ENCODE data around the gene QPRT.
"Not testable (repeated sequence)": the region's sequence is repeated elsewhere in the genome, so short reads cannot be mapped to it uniquely, and the experiment has no call there.

The QPRT gene

DNA sequence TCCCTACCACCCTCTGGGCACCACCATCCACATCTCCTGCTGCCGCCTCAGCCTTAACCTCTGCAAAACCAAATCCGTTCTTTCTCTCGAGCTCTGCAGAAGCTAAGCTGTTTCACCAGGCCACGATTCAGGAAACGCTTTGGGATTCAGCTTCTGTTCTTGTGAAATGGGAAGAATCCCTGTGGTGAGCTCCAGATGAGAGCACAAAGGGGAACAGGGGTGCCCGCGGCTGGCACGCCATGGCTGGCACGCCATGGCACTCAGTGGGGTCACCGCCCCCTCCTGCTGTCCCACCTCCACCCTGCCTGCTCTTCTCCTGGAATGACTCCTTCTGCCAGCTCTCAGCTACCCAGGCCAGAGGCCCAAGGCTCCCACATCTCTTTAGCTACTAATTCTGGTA, 5.7 kb downstream of the QPRT start:
- peaks cover 32% of the 10 kb centered on the region for H3K4me1 ChIP-seq (ENCODE audit: low read length)
- H4K20me1 ChIP-seq (ENCODE audit: insufficient read depth, low read length), result no peaks in the 10 kb centered on the region
- H3K36me3 ChIP-seq (replicated peaks; ENCODE audit: low read depth, low read length), result peaks cover 19% of the 10 kb centered on the region
- H3K4me3 ChIP-seq (ENCODE audit: low read length), result no peak overlapping the region
- no peak overlapping the region for H3K4me2 ChIP-seq (ENCODE audit: low read length)
- H3K27me3 ChIP-seq (ENCODE audit: low read depth, low read length), result no peaks in the 10 kb centered on the region
- TF ChIP-seq CTCF (IDR thresholded peaks at IDR 0.05; ENCODE audit: low read depth, low read length) (no peak), EZH2phosphoT487 (IDR thresholded peaks at IDR 0.05; ENCODE audit: low read depth) (no peak)
- no peak overlapping the region for H3K9ac ChIP-seq (ENCODE audit: low read length)
- no peak overlapping the region for H3K27ac ChIP-seq (ENCODE audit: low read length)
- H2AFZ ChIP-seq (ENCODE audit: low read depth, low read length), result no peak overlapping the region
- H3K79me2 ChIP-seq (ENCODE audit: low read length), result peaks cover 14% of the 10 kb centered on the region
- H3K9me3 ChIP-seq (ENCODE audit: insufficient read depth, low read length), result no peaks in the 10 kb centered on the region

GRCh38 chr16:29686740-29687332, 7.9 kb downstream of the QPRT start:
- Histone ChIP-seq H3K27me3 (ENCODE audit: low read depth, low read length) (no peaks in the 10 kb centered on the region), H3K4me2 (ENCODE audit: low read length) (0 out of 2 replicates have a peak overlapping the region, but pooled peaks have one; percentile 9), H3K36me3 (replicated peaks; ENCODE audit: low read depth, low read length) (peaks cover 15% of the 10 kb centered on the region), H3K4me1 (ENCODE audit: low read length) (peaks cover 34% of the 10 kb centered on the region), H3K9me3 (ENCODE audit: insufficient read depth, low read length) (no peaks in the 10 kb centered on the region), H3K79me2 (ENCODE audit: low read length) (peaks cover 13% of the 10 kb centered on the region), H3K27ac (ENCODE audit: low read length) (no peak overlapping the region), H3K9ac (ENCODE audit: low read length) (no peak overlapping the region), H2AFZ (ENCODE audit: low read depth, low read length) (no peak overlapping the region), H3K4me3 (ENCODE audit: low read length) (no peak overlapping the region), H4K20me1 (ENCODE audit: insufficient read depth, low read length) (peaks cover 3% of the 10 kb centered on the region; the same call in 1 of the 2 replicates)
- TF ChIP-seq EZH2phosphoT487 (IDR thresholded peaks at IDR 0.05; ENCODE audit: low read depth) (no peak), CTCF (IDR thresholded peaks at IDR 0.05; ENCODE audit: low read depth, low read length) (no peak)

DNA sequence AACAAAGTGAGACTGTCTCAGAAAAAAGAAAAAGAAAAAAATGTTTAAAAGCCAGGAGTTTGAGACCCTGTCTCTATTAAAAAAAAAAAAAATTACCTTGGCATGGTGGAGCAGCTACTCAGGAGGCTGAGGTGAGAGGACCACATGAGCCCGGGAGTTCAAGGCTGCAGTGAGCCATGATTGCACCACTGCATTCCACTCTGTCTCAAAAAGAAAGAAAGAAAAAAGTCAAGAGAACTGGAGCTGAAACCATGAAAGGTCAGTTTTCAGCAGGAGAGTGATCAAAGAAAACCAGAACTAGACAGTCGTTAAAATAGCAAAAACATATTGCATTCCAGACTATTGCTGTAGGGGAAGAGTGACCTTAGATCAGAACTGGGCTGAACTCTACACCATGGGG, 8.8 kb downstream of the QPRT start:
- Histone ChIP-seq H3K27ac (ENCODE audit: low read length) (no peak overlapping the region), H3K9ac (ENCODE audit: low read length) (no peak overlapping the region), H2AFZ (ENCODE audit: low read depth, low read length) (no peak overlapping the region), H3K79me2 (ENCODE audit: low read length) (peaks cover 13% of the 10 kb centered on the region), H3K4me2 (ENCODE audit: low read length) (no peak overlapping the region), H3K4me1 (ENCODE audit: low read length) (peaks cover 34% of the 10 kb centered on the region), H3K4me3 (ENCODE audit: low read length) (no peak overlapping the region), H3K36me3 (replicated peaks; ENCODE audit: low read depth, low read length) (peaks cover 12% of the 10 kb centered on the region), H3K9me3 (ENCODE audit: insufficient read depth, low read length) (no peaks in the 10 kb centered on the region), H3K27me3 (ENCODE audit: low read depth, low read length) (no peaks in the 10 kb centered on the region), H4K20me1 (ENCODE audit: insufficient read depth, low read length) (peaks cover 3% of the 10 kb centered on the region; the same call in 1 of the 2 replicates)
- TF ChIP-seq EZH2phosphoT487 (IDR thresholded peaks at IDR 0.05; ENCODE audit: low read depth), result no peak
- TF ChIP-seq CTCF (IDR thresholded peaks at IDR 0.05; ENCODE audit: low read depth, low read length), result no peak

GRCh38 chr16:29688172-29688571, 9.2 kb downstream of the QPRT start:
- Histone ChIP-seq H3K9me3 (ENCODE audit: insufficient read depth, low read length) (no peaks in the 10 kb centered on the region), H2AFZ (ENCODE audit: low read depth, low read length) (no peak overlapping the region), H4K20me1 (ENCODE audit: insufficient read depth, low read length) (peaks cover 3% of the 10 kb centered on the region; the same call in 1 of the 2 replicates), H3K36me3 (replicated peaks; ENCODE audit: low read depth, low read length) (peaks cover 12% of the 10 kb centered on the region), H3K79me2 (ENCODE audit: low read length) (peaks cover 13% of the 10 kb centered on the region), H3K4me3 (ENCODE audit: low read length) (no peak overlapping the region), H3K4me1 (ENCODE audit: low read length) (peaks cover 34% of the 10 kb centered on the region), H3K4me2 (ENCODE audit: low read length) (no peak overlapping the region), H3K9ac (ENCODE audit: low read length) (no peak overlapping the region), H3K27ac (ENCODE audit: low read length) (no peak overlapping the region), H3K27me3 (ENCODE audit: low read depth, low read length) (no peaks in the 10 kb centered on the region)
- TF ChIP-seq EZH2phosphoT487 (IDR thresholded peaks at IDR 0.05; ENCODE audit: low read depth) (no peak), CTCF (IDR thresholded peaks at IDR 0.05; ENCODE audit: low read depth, low read length) (no peak)

DNA sequence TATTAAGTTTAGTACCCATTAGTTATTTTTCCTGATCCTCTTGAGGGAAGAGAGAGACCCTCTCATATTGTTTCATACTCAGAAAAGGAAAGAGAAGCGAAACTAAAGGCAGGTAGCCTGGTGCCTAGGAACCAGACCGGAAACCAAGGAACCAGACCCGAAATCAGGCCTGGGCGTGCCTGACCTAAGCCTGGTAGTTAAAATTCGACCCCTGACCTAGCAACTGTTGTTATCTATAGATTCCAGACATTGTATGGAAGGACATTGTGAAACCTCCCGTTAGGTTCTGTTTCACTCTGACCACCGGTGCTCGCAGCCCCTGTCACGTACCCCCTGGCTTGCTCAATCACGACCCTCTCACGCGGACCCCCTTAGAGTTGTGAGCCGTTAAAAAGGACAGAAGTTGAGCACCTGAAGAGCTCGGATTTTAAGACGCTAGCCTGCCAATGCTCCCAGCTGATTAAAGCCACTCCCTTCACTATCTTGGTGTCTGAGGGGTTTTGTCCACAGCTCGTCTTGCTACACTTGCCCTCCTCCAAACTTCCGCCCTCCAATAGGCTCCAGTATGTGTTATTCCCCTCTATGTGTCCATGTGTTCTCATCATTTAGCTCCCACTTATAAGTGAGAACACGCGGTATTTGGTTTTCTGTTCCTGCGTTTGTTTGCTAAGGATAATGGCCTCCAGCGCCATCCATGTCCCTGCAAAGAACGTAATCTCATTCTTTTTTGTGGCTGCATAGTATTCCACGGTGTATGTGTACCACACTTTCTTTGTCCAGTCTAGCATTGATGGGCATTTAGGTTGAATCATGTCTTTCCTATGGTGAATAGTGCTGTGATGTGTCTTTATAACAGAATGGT, 10.7 kb downstream of the QPRT start:
- not testable (repeated sequence) for H2AFZ ChIP-seq (ENCODE audit: low read depth, low read length); H3K27me3 ChIP-seq (ENCODE audit: low read depth, low read length); H3K9ac ChIP-seq (ENCODE audit: low read length); H4K20me1 ChIP-seq (ENCODE audit: insufficient read depth, low read length); H3K9me3 ChIP-seq (ENCODE audit: insufficient read depth, low read length)
- peak overlapping the region; percentile 41; the same call in 1 of the 2 replicates for H3K4me2 ChIP-seq (ENCODE audit: low read length)
- H3K36me3 ChIP-seq (replicated peaks; ENCODE audit: low read depth, low read length), result peaks cover 10% of the 10 kb centered on the region
- H3K4me1 ChIP-seq (ENCODE audit: low read length), result peaks cover 44% of the 10 kb centered on the region
- peak overlapping the region; percentile 21; the same call in 1 of the 2 replicates for H3K4me3 ChIP-seq (ENCODE audit: low read length)
- H3K79me2 ChIP-seq (ENCODE audit: low read length), result peaks cover 13% of the 10 kb centered on the region
- peak overlapping the region; percentile 34; the same call in 1 of the 2 replicates for H3K27ac ChIP-seq (ENCODE audit: low read length)

DNA sequence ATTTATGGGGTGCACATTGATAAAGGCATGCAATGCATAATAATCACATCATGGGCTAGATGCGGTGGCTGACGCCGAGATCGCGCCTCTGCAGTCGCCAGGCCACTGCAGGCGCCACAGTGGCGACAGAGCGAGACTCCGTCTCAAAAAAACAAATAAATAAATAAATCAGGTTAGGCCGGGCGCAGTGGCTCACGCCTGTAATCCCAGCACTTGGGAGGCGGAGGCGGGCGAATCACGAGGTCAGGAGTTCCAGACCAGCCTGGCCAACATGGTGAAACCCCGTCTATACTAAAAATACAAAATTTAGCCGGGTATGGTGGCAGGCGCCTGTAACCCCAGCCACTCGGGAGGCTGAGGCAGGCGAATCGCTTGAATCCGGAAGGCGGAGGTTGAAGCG, 13.6 kb downstream of the QPRT start:
- H3K27ac ChIP-seq (ENCODE audit: low read length); H3K9me3 ChIP-seq (ENCODE audit: insufficient read depth, low read length); H4K20me1 ChIP-seq (ENCODE audit: insufficient read depth, low read length); H3K4me3 ChIP-seq (ENCODE audit: low read length); H3K9ac ChIP-seq (ENCODE audit: low read length); H3K4me2 ChIP-seq (ENCODE audit: low read length); H2AFZ ChIP-seq (ENCODE audit: low read depth, low read length); H3K36me3 ChIP-seq (replicated peaks; ENCODE audit: low read depth, low read length); H3K27me3 ChIP-seq (ENCODE audit: low read depth, low read length): not testable (repeated sequence)
- Histone ChIP-seq H3K4me1 (ENCODE audit: low read length) (peaks cover 32% of the 10 kb centered on the region), H3K79me2 (ENCODE audit: low read length) (peaks cover 13% of the 10 kb centered on the region)
